GM18505 (cell line): ENCODE results near the gene SCARF1.
"Not testable (repeated sequence)": the region's sequence is repeated elsewhere in the genome, so short reads cannot be mapped to it uniquely, and the experiment has no call there.

ENCODE experiments used
- ATAC-seq: cut with Tn5 transposase; IDR thresholded peaks from one replicate; pipeline ENCODE4 v1.9.1; 2021; ENCODE audit not compliant: unreplicated experiment
- POLR2A ChIP-seq: IDR thresholded peaks from 4 replicates; pipeline ENCODE4 v1.6.1; 2011; ENCODE audit warnings: borderline replicate concordance; ENCODE audit not compliant: insufficient read depth, insufficient read length; ENCODE audit errors: extremely low read depth

Gene SCARF1

DNA sequence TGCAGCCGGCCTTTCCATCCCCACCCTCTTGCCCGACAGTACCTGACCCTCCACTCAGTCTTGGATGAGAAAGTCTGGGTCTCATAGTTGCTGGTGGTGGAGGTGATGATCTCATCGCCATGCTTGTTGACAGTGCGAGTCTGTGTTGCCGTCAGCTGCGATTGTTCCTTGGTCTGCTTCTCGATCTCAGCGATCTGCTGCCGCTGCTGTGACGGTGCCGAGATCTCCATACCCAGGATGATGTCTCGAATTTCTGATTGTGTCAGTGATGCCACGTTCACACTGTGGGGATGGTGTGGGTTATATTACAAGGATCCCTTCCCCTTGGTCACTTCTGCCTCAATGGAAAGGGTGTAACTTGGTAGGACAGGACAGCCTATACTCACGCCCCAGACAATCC lies 8.2 kb upstream of the SCARF1 start:
- no peak for TF ChIP-seq POLR2A

DNA sequence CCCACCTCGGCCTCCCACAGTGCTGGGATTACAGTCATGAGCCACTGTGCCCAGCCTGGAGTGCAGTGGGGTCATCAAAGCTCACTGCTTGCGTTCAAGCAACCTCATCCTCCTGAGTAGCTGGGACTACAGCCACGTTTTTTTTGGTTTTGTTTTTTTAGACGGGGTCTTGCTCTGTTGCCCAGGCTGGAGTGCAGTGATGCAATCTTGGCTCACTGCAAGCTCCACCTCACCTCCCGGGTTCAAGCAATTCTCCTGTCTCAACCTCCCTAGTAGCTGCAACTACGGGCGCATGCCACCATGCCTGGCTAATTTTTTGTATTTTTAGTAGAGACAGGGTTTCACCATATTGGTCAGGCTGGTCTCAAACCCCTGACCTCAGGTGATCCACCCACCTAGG lies 7.3 kb upstream of the SCARF1 start:
- ATAC-seq, result not testable (repeated sequence)

More for the DNA sequence above, 8.2 kb upstream of the SCARF1 start:
- no peak for ATAC-seq

DNA sequence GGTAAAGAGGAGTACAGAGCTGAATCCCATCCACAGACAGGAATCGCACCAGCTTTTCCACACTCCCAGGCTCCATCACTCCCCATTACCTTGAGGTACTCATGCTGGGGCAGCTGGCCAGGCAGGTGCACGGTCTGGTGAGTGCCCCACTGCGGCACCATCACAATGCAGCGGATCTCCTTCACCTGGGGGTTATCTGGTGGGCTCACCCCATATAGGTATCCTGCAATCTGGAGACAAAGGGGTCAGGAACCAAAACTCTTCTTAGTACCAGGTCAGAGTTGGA lies 6.0 kb upstream of the SCARF1 start:
- TF ChIP-seq POLR2A, result no peak
- no peak for ATAC-seq

DNA sequence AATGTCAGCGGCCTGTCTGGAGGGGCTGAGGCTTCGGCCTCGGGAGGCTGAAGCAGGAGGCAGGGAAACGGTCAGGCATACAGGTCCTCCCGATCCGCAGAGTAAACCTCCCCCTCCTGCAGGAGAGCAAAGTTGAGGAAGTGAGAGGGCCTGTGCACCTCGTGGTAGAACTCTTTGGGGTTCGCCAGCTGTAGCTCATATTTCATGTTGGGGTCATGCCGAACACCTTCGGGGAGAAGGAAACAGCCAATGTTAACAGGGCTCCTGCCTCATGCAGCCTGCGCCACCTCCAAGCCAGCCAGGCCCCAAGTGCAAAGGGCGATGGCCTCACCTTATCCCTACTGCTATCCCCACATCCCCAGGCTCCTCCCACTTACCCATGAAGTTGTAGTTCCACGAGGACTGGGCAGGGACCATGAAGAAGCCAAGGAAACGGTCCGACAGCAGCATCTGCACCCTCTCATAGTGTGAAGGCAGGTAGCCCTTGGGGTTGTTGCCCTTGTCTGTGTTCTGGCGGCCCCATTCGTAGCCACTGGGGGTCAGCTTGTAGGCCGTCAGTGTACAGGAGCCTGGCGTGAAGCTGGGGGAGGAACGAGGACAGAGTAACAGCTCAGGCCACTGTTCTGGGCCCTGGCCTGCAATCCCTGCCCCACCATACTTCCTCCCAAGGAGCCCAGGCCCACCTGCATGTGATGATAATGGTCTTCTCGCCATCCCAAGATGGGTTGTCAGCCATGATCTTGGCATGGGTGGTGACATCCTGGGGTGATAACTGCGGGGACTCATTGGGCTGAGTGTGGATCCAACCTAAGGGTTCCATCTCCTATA lies 5.4 kb upstream of the SCARF1 start:
- ATAC-seq, result no peak
- no peak for TF ChIP-seq POLR2A

DNA sequence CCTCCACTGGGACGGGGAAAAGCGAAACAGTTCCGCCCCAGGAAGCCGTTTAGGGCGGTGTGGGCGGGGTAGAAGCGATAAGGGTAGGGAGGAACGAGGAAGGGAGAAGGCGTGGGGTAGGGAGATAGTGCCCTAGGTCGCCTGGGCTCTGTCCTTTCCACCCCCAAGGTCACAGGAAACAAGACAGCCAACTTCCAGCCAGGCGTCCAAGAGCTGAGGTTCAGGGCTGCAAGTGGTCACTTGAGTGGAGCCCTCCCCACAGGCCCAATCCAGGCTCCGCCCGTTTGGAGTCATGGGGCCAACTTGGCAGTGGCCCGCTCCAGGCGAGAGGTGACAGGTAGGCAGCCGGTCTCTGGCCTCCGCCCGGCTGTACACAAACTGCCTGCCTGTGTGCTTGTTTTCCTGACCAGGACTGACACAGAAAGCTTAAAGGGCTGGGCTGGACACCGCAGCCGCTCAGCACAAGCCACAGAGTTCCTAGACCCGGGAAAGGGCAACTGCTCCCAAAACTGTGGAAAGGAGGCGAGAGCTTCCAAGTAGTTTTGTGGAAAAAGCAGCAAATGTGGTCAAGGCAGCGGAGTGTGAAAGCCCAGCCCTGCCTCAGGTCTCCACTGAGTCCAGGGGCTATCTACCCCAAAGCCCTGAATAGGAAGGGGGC lies 4.4 kb upstream of the SCARF1 start, which contains the start of gene RILP:
TSS of gene RILP (minus strand) at position 23 of the 658 bp plus-strand sequence. CDS start 62 bp downstream, outside the sequence.
- ATAC-seq, result no peak
- TF ChIP-seq POLR2A, result no peak

DNA sequence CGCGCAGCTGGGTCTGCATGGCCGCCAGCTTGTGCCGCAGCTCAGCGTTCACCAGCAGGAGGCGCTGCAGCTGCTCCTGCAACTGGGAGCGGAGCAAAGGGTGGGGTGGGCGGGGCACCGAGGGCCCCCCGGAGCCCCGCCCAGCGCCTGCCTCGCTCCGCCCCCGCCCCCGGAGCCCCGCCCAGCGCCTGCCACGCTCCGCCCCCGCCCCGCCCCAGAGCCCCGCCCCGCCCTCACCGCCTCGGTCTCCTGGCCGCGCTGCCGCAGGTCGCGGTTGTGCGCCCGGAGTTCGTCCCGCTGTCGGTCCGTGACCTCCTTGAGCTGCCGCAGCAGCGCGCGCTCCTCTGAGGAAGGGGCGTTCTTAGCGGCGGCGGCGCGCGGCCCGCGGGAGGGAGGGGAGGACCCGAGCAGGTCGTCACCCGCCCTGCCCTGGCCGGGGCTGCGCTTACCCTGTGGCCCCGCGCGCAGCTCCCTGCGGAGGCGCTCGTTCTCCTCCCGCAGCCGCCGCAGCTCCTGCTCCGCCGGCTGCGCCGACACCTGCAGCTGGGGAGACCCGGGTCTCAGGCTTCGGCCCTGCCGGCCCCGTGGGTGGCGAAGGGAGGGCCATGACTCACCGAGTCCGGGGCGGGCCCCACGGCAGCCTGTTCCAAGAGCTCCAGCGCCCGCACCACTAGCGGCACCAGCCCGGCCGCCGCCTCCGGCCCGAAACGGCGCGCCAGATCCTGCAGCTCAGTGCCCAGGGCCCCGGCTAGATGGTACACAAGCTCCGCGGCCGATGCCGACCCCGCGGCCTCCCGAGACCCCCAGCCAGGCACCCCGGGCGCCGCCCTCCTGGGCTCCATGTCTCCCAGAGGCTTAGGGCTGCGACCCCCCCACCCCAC lies 3.7 kb upstream of the SCARF1 start:
- ATAC-seq, result peak; percentile 44
- TF ChIP-seq POLR2A, result peak; percentile 9

DNA sequence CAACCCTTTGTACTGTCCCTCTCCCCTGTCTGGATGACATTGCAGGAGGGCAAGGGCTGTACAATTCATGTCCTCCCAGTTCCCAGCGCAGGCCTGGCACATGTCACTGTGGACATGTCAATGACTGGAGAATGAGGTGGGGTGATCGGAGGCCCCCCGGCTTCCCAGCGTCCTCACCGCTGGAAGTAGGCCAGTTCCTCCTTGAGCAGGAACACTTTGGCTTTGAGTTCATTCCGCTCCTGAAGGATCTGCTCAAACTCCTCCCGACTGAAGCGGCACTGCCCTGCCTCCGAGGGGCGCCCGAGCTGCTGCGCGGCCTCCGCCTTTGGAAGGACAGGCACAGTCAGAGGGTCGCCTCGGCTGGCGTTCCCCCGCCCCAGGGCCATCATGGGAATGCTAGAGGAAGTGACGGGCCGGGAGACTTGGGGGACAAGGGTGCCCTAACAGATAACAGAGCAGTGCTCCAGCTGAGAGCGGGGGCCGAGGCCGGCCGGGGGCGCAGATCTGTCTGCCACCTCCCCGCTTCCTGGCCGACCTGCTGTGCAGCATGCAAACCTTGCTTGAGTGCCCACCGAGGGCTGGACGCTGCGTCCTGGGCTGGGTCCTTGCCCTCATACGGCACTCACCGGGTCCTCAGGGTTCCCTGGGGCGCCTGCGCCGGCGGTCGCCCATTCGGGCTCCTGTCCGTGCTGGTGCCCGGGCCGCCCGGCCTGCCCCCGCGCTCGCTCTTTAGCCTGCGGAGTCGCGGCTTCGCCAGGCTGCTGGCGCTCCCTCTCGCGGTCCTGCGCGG lies 2.8 kb upstream of the SCARF1 start:
- peak; percentile 61 for ATAC-seq
- TF ChIP-seq POLR2A, result no peak

DNA sequence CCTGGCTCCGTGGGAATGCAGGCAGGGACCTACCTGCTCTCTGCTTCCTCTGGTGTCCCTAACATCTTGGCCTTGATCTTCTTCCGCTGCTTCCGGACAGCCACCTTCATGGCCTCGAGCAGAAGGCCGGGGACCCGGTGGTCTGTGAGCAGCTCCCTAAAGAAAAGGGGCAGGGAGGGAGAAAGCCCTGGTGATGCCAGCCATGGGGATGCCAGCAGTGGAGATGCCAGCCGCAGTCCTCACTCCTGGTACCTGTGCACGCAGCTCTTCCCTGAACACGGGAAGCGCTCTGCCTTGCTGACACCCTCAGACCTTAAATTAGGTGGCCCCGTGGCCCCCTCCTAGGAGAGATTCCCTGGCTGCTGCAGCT lies 2.3 kb upstream of the SCARF1 start:
- TF ChIP-seq POLR2A, result no peak
- ATAC-seq, result no peak

DNA sequence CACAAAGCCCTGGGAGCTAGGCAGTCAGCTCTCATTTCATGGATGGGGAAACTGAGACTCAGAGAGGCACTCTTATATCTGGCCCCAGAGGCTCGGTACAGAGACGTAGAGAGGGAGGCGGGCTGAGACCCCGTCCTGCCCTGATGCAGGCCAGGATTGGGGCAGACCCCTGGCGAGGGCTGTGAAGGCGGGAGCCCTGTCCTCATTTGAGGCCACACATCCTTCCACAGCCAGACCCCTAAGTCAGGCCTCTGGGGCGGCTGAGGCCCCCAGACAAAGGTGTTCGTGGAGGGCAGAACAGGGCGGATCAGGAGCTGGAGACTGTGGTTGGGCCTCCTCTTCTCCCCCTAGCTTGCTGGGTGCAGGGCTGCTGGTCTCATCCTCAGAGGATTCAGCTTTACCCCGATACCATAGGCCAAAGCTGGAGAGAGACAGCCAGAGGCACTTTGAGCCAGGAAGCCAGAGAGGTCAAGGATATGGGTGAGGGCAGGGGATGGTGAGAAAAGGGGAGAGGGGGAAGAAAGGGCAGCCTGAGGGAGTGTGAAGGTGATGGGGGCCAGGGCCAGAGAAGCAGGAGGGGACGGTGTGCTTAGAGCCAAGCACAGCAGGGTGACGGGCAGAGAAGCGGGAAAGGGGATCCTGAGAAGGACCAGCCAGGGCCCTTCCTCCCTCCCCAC lies 805 bp upstream of the SCARF1 start:
- no peak for ATAC-seq
- no peak for TF ChIP-seq POLR2A

DNA sequence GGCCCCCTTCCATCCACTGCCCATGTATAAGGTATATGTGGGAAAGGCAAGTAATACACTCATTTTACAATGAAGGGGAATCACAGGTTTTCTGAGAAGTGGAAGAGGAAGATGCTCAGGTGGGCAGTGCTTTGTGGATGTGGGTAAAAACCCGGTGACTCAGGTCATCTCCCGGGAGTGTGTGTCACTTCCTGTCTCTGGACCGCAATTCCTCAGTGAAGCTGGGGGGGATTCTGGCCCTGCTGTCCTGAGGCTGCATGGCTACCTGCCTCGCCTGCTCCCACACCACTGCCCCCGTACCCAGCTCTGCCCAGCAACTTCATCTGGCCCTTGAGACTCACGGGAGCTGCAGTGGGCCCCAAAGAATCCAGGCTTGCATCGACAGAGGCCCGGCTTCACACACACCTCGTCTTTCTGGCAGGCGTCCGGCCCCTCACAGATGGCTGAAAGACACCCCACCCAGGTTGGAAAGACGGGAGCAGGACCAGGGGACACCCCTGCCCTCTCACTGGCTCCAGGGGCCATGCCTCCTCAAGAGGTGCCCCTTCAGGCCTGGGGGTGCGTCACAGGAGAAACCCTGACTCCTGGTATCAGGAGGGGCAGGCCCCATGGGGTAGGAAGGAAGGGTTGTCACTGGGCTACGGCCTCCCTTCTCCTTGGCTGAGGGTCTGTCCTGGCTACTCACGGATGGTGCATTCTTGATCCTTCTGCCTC lies 882 bp downstream of the SCARF1 start:
- TF ChIP-seq POLR2A, result peak; percentile 27
- ATAC-seq, result no peak

DNA sequence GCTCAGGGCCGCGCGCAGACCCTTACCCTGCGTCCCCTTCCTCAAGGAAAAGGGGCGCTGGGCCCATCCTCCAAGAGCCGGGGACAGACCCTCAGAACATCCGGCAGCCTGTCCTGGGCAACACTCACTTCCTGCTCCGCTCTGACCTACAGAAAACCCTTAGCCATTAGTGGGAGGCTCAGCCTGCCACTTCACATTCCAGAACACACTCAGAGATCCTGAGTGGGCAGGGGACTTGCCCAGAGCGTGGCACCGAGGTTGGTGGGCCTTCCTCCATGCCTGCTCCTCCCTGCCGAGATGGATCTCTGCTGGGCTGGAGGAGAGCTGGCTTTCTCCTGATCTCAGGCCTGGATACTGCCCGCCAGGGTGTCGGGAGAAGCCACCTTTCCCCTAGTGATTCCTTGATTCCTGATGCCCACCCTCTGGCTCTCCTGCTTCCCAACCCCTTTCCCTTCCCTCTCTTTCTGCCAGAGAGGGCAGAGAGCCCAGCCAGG lies 1.5 kb downstream of the SCARF1 start:
- TF ChIP-seq POLR2A, result no peak
- ATAC-seq, result no peak

DNA sequence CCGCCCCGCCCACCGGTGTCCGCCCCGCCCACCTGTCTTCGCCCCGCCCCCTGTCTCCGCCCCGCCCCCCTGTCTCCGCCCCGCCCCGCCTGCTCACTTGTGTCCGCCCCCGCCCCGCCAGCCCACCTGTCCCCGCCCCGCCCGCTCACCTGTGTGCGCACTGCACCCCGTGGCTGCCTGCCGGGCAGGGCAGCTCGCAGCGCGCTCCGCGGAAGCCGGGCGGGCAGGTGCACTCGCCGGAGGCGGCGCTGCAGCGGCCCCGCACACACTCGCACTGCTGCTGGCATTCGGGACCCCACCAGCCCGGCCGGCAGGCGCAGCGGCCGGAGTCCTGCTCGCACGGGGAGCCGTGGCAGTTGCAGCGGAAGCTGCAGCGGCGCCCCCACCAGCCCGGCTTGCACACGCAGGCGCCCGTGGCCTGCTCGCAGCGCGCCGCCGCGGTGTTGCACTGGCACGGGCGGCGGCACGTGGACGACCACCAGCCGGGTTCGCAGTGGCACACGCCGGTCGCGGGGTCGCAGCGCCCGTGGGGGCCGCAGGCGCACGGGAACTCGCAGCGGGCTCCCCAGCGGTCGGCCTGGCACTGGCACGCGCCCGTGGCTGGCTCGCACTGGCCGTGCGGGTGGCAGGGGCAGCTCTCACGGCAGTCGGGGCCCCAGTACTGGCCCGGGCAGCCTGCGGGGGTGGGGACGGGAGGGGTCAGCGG lies 2.1 kb downstream of the SCARF1 start:
- peak; percentile 24 for TF ChIP-seq POLR2A
- ATAC-seq, result no peak

DNA sequence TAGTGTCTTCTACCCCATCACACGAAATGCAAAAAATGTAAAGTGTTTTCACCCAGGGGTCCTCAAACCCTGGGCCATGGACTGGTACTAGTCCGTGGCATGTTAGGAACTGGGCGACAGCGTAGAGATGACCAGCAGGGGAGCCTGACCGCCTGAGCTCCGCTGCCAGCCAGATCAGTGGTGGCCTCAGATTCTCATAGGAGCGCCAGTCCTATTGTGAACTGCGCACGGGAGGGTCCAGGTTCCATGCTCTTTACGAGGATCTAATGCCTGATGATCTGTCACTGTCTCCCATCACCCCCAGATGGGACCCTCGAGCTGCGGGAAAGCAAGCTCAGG lies 4.5 kb downstream of the SCARF1 start:
- TF ChIP-seq POLR2A, result no peak
- ATAC-seq, result no peak
